NCI-H82 (cell line): ENCODE measurements around the gene NOL4L.

Experiments used
- DNase-seq: peaks from one replicate; lab custom pipeline; 2025; lab: John Stamatoyannopoulos, UW

Gene NOL4L

DNA sequence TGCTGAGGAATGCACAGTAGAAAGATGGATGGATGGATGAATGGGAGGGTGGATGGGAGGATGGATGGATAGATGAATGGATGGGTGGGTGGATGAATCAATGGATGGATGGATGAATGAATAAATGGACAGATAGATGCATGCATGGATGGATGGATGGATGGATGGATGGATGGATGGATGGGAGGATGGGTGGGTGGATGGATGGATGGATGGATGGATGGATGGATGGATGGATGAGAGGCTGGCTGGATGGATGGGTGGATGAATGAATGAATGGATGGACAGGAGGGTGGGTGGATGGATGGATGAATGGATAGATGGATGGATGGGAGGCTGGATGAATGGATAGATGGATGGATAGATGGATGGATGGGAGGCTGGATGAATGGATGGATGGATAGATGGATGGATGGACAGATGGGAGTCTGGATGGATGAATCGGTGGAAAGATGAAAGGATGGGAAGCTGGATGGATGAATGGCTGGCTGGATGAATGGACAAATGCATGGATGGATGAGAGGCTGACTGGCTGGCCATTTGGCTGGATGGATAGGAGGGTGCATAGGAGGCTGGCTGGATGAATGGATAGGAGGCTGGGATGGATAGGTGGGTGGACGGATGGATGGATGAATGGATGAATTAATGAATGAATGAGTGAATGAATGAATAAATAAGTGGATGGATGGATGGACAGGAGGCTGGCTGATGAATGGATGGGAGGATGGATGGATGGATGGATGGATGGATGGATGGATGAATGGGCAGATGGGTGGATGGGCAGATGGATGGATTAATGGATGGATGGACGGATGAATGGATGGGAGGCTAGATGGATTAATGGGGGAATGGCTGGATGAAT is 28.3 kb upstream of the NOL4L start:
- no peak for DNase-seq

DNA sequence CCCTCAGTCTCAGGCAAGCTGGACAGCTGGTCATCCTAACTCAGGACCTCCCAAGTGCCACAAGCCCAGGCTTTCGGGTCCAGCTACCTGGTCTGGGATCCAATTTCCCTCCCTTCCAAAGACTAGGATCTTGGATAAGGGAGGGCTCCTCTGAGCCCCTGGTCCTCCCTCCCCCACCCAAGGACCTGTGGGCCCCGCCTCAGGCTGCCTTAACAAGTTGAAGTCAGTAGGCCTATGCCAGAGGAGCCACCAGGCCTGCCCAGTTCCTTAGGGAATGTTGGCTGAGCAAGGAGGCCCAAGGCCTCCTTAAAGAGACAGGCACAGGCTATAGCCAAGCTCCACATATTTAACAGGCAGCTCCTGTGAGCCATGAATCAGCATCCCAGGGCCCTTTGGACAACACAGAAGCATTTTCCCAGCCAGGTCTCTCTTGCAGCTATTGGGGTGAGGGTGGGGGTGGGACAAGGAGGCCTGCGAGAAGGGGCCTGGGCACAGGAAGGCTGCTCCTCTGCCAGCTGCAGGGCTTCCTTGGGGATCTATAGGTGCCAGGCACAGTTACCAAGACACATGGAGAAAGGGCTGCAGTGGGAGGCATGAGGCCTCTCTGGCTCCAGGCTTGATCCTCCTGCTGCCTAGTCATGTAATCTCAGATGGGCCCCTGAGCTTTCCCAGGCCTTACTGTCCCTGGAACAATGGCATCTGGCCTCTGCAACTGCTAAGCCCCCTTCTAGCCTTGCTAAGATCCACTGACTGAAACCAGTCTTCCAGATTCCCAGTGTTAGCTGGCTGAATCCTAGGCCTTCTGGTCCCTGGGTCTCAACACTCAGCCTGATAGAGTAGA is 27.4 kb upstream of the NOL4L start:
- peak; percentile 51 for DNase-seq

DNA sequence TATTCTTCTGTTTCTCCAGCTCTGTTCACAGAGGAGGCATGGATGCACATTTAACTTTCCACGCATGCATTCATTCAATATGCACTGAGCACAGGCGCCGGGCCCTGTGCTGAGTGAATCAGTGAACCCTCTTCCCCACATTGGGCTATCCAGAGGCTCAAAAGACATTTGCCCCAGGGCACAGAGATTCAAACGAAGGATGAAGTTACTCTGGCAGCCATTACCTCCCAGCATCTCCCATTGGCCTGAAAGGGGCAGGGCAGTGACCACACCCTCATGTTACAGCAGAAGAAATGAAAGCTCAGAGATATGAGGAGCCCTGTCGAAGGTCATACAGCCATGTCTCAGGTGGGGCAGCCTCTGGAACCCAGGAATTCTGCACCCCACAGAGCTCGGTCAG is 26.7 kb upstream of the NOL4L start:
- no peak for DNase-seq

DNA sequence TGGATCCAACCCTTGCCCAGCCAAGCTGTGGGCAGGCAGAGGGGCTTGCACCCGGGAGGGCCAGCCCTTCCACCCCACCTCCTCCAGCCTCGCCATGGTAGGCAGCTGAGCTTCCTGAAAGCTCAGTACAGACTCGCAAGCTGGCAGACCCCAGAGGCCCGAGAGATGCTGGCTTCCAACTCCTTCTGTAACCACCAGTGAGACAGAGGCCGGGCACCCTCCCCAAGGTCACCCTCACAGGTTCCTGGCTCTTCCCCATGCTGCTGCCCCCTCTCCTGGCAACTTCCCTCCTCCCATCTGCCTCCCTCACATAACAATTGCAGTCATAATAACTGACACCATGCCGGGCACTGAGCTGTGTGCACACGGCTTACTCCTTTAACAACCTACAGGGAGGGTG is 26.2 kb upstream of the NOL4L start:
- DNase-seq, result no peak

DNA sequence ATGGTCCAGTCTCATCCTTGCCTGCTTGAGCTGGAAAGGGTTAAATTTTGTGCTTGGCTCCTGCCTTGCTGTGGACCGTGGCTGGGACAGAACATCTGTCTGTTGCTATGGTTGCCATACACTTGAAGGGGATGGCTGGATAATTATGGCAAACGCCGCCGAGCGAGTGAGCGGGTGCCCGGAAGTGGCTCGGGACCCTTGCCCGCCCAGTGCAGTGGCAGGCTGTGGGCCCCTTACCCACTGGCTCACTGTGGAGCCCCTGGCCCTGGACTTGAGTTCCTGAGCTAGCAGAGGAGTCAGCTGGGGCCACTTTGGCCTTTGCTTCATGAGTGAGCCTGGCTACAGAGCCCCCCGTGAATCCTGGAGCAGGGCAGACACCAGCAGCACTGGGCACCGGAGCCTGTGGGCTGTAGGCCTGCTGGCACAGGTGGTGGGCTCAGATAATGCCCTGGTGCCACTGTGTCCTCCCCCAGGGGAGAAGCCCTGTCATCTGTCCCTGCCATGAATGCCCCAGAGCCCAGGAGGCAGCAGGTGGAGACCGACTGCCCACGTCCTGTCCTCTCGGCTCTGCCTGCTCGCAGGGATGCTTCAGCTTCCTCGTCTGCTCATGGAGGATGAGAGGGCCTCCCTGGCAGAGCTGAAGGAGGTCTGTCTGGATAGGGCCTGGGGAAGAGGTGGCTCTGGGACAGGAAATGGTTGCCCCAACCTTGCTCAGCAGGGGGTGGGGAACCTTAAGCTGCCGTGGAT is 25.5 kb upstream of the NOL4L start:
- no peak for DNase-seq

DNA sequence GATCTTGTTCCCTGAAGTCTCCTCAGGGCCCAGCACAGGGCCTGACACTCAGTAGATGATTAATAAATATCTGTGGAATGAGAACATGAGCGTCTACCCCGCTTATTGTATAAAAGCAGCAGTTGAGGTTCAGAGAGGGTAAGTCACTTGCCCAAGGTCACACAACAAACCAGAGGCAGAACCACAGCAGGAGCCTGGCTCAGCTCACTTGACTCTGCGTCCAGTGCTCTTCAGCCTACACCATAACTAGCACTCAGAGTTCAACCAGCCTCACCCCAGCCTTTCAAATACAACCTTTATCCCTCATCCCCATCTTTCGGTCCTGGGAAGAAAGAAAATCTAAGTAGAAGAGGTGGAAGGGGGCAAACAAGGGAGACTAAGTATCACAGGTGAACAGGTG is 24.9 kb upstream of the NOL4L start:
- no peak for DNase-seq

DNA sequence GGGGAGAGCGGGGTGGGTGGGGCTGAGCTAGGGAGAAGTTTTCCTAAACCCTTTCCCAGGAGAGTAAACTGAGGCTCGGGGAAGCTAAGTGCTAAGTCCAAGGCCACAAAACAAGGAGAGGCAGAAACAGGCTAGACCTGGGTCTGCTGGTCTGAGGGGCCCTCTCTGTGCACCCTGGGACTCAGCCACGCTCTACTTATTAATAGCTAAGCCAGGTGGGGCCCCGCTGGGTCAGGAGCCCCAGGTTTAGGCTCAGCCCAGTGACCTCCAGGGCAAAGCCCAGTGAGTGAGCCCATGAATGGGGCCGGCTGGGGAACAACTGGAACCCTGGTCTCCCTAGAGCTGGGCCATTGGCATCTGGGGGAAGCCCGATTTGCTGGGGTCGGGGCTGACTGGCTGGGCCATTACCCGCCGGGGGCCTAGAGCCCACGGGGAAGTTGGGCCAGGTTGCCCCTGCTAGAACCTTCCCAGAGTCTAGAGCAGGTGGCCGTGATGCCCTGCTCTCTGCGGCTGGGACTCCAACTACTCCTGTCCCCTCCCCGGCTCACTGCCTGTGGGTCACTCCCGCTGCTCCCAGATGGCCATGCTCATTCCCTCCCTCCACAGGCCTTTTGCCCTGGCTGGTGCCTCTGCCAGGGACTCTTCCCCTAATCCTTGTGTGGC is 24.1 kb upstream of the NOL4L start:
- no peak for DNase-seq

DNA sequence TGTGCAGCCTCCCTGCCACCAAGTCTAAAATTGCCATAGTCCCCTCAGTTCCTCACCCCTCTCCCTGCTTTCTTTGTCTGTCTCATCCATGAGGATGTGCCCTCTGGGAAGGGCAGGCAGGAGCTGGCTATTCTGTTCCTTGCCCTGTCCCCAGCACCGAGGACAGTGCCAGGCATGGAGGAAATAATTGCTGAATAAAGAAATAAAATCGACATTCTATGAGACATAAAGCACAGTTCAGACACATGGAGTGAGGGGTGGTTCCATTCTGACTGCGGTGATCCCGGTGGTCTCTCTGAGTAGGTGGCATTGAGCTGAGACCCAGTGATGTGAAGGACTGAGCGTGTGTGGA is 23.5 kb upstream of the NOL4L start:
- no peak for DNase-seq

DNA sequence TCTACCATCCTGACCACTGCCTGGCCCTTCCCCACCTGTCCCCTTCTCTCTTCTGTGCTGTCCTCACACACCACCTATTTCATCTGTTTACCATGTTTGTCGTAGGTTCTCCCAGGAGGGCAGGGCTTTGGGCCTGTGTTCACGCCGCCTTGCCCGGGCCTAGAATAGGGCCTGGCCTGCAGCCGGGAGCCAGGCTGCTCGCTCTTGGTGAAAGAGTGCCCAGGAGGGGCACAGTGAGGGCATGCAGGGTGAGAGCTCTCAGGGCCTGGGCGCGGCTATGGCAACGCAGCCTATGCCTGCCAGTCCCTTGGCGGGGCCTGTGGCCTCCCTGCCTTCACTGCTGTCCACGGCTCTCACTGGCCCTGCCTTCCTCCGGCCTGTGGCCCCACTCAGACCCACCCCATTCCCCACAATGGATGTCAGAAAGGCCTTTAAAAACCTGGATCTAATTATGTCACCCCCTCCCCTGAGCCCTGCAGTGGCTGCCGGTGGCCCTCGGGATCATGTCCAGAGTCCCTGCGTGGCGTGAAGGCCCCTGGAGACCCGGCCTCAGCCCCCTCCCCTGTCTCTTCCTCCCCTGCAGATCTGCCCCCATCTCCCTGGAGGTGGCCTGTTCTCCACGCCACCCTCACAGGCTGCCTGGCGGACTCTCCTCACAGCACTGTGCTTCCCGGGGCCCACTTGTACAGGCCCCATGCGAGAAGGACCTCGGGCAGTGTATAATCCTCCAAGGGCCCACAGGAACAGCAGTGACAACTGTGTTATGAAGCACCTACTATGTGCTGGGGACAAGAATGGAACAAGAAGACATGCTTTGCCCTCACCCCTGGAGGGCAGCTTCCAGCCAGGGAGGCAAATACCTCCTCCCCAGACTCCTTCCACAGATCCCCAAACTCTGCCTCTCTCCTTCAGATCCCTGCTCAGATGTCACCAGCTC is 22.9 kb upstream of the NOL4L start:
- DNase-seq, result no peak

DNA sequence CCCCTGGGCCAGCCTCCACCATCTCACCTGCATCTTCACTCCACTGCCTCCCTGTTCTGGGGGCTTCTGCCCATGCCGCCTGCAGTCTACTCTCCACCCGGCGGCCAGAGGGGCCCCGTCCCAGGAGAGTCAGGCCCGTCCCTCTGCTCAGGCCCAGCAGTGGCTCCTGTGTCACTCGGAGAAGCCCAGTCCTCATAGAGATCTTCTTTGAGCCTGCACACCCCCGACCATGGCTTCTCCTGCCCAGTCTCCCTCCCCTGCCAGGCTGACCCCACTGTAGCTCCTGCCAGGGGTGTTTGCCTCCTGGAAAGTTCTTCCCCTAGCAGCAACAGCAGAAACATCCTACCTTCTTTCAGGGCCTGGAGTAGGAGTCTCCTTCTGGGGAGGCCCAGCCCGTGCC is 22.2 kb upstream of the NOL4L start:
- no peak for DNase-seq

DNA sequence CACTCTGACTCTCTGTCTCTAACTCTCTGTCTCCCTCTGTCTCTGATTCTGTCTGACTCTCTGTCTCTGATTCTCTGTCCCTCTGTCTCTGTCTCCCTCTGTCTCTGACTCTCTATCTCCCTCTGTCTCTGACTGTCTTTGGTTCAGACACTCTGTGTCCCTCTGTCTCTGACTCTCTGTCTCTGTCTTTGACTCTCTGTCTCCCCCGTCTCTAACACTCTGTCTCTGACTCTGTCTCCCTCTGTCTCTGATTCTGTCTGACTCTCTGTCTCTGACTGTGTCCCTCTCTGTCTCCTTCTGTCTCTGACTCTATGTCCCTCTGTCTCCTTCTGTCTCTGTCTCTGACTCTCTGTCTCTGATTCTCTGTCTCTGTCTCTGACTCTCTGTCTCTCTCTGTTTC is 21.7 kb upstream of the NOL4L start:
- no peak for DNase-seq

DNA sequence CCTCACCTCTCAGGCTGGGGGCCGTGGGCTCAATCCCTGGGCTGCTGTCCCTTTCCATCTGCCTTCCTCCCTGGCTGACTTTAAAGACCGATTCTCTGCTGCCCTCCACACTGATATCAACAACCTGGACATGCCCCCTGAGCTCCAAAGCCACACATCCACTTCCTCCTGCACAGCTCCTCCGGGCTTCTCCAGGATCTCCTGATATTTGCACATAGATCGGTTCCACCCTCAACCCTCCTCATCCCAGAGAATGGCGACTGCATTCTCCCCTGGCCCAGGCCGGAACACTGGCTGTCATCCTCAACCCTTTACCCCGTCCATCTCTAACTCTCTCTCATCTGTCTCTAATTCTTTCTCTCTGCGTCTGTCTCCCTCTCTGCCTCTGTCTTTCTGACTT is 21.0 kb upstream of the NOL4L start:
- DNase-seq, result no peak

DNA sequence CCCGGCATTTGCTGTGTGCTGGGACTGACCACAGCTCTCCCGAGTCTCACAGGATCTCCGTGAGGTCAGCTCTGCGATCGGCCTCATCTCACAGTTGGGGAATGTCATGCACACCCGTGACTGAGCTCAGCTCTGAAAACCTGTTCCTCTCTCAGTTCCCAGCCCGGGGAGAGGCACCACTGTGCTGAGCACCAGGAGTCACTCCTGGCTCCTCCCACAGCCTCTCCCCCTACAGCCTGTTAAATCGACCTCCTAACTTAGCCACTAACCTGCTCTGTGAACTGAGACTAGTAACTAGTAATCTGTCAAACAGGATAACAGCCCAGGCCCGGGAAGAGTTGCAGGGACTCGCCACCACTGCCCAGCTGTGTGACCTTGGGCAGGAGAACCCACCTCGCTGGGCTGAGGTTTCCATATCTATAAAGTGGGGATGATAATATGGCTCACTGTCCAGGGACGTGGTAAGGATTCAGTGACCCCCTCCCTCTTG is 20.1 kb upstream of the NOL4L start:
- DNase-seq, result no peak

DNA sequence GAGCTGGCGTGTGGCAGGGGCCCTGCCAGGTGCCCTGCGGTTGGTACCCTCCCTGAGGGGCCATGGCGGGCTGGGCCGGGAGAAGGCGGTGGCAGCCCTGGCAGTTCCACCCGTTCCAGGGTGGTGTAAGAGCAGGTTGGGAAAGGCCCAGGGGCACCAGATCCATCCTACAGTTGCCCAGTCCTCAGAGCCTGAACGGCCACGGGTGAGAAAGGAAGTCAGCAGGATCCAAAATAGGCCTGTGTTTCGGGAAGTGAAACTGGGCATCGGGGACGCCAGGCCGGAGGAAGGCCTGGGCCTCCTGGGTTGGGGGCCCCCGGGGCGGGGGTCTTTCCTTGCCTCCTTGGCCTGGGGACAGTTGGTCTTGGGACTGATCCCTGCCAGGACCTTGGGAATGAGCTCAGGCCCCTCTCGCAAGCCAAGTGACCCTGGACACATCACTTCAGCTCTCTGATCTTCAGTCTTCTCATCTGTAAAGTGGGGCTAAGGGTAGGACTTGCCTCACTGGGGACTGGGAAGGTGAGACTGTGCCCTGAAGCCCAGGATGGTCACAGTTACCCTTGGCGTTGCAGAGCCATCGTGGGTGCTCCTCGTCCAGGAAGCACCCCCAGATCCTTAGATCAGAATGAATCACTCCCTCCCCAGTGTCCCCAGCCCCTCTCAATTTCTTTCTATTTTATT is 18.1 kb upstream of the NOL4L start:
- DNase-seq, result no peak

DNA sequence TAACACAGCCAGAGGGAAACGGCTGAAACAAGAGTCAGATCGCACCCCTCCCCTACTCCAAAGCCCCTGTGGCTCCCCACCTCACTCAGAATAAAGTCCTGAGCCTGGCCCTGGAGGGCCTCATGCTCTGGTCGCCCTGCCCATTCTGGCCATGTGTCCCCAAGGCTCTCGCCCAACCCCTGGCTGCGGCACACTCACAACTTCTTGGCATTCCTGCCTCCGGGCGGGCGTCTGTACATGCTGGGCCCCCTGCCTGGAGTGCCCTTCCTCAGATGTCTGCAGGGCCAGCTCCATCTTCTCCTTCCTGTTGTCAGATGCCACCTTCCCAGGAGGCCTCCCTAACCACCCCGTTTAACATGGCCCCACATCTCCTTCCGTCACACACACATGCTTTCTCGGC is 17.1 kb upstream of the NOL4L start:
- DNase-seq, result no peak

DNA sequence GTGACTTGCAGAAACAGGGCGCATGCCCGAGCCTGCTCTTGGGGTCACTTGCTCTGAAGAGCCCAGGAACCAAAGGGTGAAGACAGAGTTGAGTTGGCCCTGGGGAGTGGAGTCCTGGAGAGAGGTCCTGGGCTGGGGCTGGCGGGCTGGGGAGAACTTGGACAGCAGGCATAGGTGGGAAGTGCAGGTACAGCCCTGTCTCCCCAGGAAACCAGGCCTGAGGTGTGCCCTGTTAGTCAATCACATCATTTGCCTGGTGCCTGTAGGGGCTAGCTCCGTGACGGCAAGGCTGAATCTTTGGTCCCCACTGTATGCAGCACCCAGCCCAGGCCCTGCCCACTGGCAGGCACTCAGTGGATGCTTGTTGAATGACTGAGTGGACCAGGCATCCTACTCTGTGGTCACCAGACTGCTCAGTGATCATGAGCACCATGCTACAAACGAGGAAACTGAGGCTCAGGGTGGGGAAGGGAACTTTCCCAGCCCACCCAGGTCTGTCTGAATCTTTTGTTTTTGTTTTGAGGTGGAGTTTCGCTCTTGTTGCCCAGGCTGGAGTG is 15.6 kb upstream of the NOL4L start:
- DNase-seq, result no peak

DNA sequence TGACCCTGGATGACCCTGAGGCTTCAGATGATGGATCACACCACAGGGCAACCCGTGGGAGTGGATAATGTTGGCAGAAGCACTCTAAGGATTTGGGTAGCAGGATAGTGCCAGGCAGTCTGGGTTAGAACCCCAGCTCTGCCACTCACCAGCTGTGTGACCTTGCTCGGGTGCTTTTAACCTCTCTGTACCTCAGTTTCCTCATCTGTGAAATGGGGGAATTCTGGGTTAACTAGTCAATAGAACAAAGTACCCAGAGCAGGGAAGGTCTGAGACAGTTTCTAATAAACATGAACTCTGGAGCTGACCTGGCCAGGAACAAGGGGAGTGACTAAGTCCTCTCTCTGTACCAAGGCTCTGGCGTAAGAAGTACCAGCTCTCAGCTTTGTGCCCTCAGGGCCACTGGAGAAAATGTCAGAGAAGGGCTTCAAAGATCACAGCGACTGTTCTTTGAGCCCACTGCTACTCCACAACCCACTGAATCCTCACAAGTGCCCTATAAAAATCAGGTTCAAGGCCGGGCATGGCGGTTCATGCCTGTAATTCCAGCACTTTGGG is 14.7 kb upstream of the NOL4L start:
- DNase-seq, result no peak

DNA sequence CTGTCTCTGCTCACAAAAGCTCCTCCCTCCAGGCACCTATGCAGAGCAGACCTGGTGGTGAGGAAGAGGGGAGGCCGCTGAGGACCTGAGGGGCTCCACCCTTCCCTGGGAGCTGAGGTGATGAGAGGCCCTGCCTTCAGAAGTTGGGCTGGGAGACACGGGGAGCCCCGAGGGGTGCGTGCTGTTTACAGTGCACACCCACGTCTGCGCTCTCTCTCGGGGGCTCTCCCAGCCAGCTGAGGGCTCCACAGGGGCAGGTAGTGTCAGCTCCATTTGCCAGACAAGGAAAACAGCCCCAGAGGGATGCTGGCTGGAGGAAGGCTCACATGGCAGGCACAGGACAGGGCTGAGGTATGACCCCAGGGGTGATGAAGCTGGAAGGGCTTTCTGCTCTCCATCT is 13.5 kb upstream of the NOL4L start:
- no peak for DNase-seq

DNA sequence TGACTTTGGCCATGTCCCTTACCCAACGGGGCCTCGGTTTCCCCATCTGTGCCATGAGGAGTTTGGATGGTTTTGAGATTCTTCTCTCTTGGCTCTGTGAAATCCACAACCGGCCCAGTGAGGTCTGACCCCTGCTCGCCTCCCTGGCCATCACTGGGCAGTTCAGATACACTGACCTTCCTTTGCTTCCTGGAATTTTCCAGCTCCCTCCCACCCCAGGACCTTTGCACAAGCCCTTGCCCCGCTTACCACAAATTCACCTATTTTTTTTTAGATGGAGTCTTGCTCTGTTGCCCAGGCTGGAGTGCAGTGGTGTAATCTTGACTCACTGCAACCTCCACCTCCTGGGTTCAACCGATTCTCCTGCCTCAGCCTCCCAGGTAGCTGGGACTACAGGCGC is 12.6 kb upstream of the NOL4L start:
- DNase-seq, result no peak
